OCI-LY1 (cell line): ENCODE measurements around the gene KPNA3.
"Not testable (repeated sequence)": the region's sequence is repeated elsewhere in the genome, so short reads cannot be mapped to it uniquely, and the experiment has no call there.

ENCODE experiments used
- H2AFZ ChIP-seq: fragments of 200-600 bp; sonication (generic), shearing (Covaris generic); 2 replicates; pipeline ENCODE4 v1.6.0; 2014; ENCODE audit warnings: antibody characterized with exemption, mild to moderate bottlenecking, low read length
- H3F3A ChIP-seq: fragments of 200-600 bp; sonication (generic), shearing (Covaris generic); 2 replicates; pipeline ENCODE4 v1.6.0; 2014; ENCODE audit warnings: mild to moderate bottlenecking, antibody characterized with exemption, low read length, moderate library complexity; ENCODE audit not compliant: insufficient read depth
- H3K27ac ChIP-seq: fragments of 200-600 bp; sonication (generic); 2 replicates; pipeline ENCODE4 v1.5.1; 2014; ENCODE audit warnings: low read length, mixed run types, mild to moderate bottlenecking, low read depth; ENCODE audit not compliant: poor library complexity, severe bottlenecking
- H3K27me3 ChIP-seq: fragments of 200-600 bp; sonication (generic); 2 replicates; pipeline ENCODE4 v1.6.0; 2014; ENCODE audit warnings: antibody characterized with exemption, mild to moderate bottlenecking, low read length, moderate library complexity; ENCODE audit not compliant: insufficient read depth
- H3K36me3 ChIP-seq: fragments of 200-600 bp; sonication (generic); 2 replicates; pipeline ENCODE4 v1.6.1; 2014; ENCODE audit warnings: mild to moderate bottlenecking, antibody characterized with exemption, low read length, moderate library complexity, mixed read lengths; ENCODE audit not compliant: insufficient read depth
- H3K4me1 ChIP-seq: fragments of 200-600 bp; sonication (generic); 2 replicates; pipeline ENCODE4 v1.5.1; 2014; ENCODE audit warnings: mild to moderate bottlenecking, low read length, moderate library complexity; ENCODE audit not compliant: insufficient read depth, severe bottlenecking
- H3K4me2 ChIP-seq: fragments of 200-600 bp; sonication (generic), shearing (Covaris generic); 2 replicates; pipeline ENCODE4 v1.6.1; 2014; ENCODE audit warnings: low read length
- H3K4me3 ChIP-seq: fragments of 200-600 bp; sonication (generic); 2 replicates; pipeline ENCODE4 v1.5.1; 2014; ENCODE audit warnings: low read length, low read depth, mild to moderate bottlenecking, mixed read lengths; ENCODE audit not compliant: poor library complexity, severe bottlenecking
- H3K79me2 ChIP-seq: fragments of 200-600 bp; shearing (Covaris generic); 2 replicates; pipeline ENCODE4 v1.6.1; 2016; ENCODE audit warnings: mixed run types, low read length, mixed read lengths; ENCODE audit not compliant: insufficient read depth
- H3K9ac ChIP-seq: fragments of 200-600 bp; sonication (generic), shearing (Covaris generic); 2 replicates; pipeline ENCODE4 v1.6.1; 2014; ENCODE audit warnings: mild to moderate bottlenecking, low read length, mixed read lengths
- H3K9me2 ChIP-seq: fragments of 200-600 bp; sonication (generic), shearing (Covaris generic); 2 replicates; pipeline ENCODE4 v1.6.1; 2014; ENCODE audit warnings: low read depth, mild to moderate bottlenecking, low read length, mixed read lengths
- H3K9me3 ChIP-seq: fragments of 200-600 bp; shearing (Covaris generic); 2 replicates; pipeline ENCODE4 v1.6.1; 2014; ENCODE audit warnings: low read length, mixed read lengths
- H4K20me1 ChIP-seq: fragments of 200-600 bp; sonication (generic), shearing (Covaris generic); 2 replicates; pipeline ENCODE4 v1.6.0; 2016; ENCODE audit warnings: mild to moderate bottlenecking, low read length; ENCODE audit not compliant: insufficient read depth
- CTCF ChIP-seq: fragments of 200-600 bp; sonication (generic), shearing (Covaris generic); IDR thresholded peaks from 2 replicates; pipeline ENCODE4 v1.5.1; 2017; ENCODE audit warnings: mild to moderate bottlenecking, antibody characterized with exemption, low read length, moderate library complexity, mixed read lengths
- EZH2 ChIP-seq: fragments of 200-600 bp; sonication (generic), shearing (Covaris generic); IDR thresholded peaks from 2 replicates; pipeline ENCODE4 v1.8.0; 2017; ENCODE audit warnings: borderline replicate concordance, mixed run types, mild to moderate bottlenecking, antibody characterized with exemption, low read length, moderate library complexity, mixed read lengths

The KPNA3 gene

GRCh38 chr13:49810567-49811526, 18.4 kb upstream of the KPNA3 start:
- Histone ChIP-seq H3K4me2 (no peak overlapping the region), H3K9me3 (no peaks in the 10 kb centered on the region), H3K36me3 (no peaks in the 10 kb centered on the region), H3F3A (no peaks in the 10 kb centered on the region), H3K27ac (no peak overlapping the region), H2AFZ (no peak overlapping the region), H3K9me2 (no peaks in the 10 kb centered on the region), H3K79me2 (no peaks in the 10 kb centered on the region), H3K9ac (no peak overlapping the region), H3K27me3 (no peaks in the 10 kb centered on the region), H4K20me1 (no peaks in the 10 kb centered on the region), H3K4me3 (no peak overlapping the region), H3K4me1 (no peaks in the 10 kb centered on the region)
- TF ChIP-seq EZH2, result no peak
- no peak for TF ChIP-seq CTCF

GRCh38 chr13:49807681-49808080, 15.2 kb upstream of the KPNA3 start:
- Histone ChIP-seq H3K36me3 (no peaks in the 10 kb centered on the region), H4K20me1 (no peaks in the 10 kb centered on the region), H2AFZ (no peak overlapping the region), H3K79me2 (no peaks in the 10 kb centered on the region), H3K4me3 (no peak overlapping the region), H3K9me2 (no peaks in the 10 kb centered on the region), H3K27ac (no peak overlapping the region), H3F3A (no peaks in the 10 kb centered on the region), H3K4me1 (no peaks in the 10 kb centered on the region), H3K4me2 (no peak overlapping the region), H3K27me3 (no peaks in the 10 kb centered on the region), H3K9me3 (no peaks in the 10 kb centered on the region), H3K9ac (no peak overlapping the region)
- TF ChIP-seq CTCF, result no peak
- TF ChIP-seq EZH2, result no peak

- Histone ChIP-seq H3K4me1 (no peaks in the 10 kb centered on the region), H3K4me2 (no peak overlapping the region), H3K27ac (no peak overlapping the region), H4K20me1 (no peaks in the 10 kb centered on the region), H3F3A (no peaks in the 10 kb centered on the region), H3K79me2 (no peaks in the 10 kb centered on the region), H3K9me3 (no peaks in the 10 kb centered on the region), H3K9me2 (no peaks in the 10 kb centered on the region), H2AFZ (no peak overlapping the region), H3K36me3 (no peaks in the 10 kb centered on the region), H3K4me3 (no peak overlapping the region), H3K9ac (no peak overlapping the region), H3K27me3 (no peaks in the 10 kb centered on the region)
- TF ChIP-seq CTCF (no peak), EZH2 (no peak)
These were observed 13.6 kb upstream of the KPNA3 start for GRCh38 chr13:49806126-49806536.

GRCh38 chr13:49803047-49803446, 10.6 kb upstream of the KPNA3 start:
- H3K4me3 ChIP-seq, H3F3A ChIP-seq, H3K9me3 ChIP-seq, H3K27ac ChIP-seq, H3K79me2 ChIP-seq, H4K20me1 ChIP-seq, H3K27me3 ChIP-seq, H3K4me2 ChIP-seq, H3K4me1 ChIP-seq, H3K36me3 ChIP-seq, H3K9me2 ChIP-seq, H3K9ac ChIP-seq, H2AFZ ChIP-seq: not testable (repeated sequence)
